Ecto neural progenitor cell (in vitro differentiated cells): ENCODE results near the gene BMERB1.
A peak's percentile ranks its signal among the peaks of the same experiment; 100 is the strongest.
"Not testable (repeated sequence)": the region's sequence is repeated elsewhere in the genome, so short reads cannot be mapped to it uniquely, and the experiment has no call there.

Source experiments
- DNase-seq: peaks from one replicate; pipeline ENCODE4 v3.0.0-alpha.2; 2018; ENCODE audit warnings: low spot score

Gene BMERB1

DNA sequence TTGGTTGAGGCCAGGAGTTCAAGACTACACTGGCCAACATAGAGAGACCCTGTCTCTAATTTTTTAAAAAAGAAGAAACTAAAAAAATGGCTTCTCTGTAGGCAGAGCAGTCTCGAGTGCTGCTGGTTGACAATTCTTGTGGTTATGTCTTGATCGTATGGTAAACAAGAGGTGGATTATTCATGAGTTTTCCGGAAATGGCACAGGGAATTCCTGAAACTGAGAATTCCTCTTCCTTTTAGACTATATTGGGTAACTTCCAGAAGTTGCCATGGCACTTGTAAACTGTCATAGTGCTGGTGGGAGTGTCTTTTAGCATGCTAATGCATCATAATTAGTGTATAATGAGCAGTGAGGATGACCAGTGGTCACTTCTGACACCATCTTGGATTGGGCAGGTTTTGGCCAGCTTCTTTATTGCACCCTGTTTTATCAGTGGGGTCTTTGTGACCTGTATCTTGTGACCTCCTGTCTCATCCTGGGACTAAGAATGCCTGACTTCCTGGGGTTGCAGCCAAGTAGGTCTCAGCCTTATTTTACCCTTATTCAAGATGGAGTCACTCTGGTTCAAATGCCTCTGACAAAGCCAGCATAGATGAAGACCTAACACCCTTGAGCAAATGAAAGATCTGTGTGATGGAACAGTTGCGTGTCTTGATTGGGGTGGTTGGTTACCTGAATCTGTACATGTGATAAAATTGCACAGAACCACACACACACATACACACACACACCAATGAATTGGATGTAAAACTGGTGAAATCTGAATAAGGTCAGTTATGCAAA, 30.2 kb downstream of the BMERB1 start:
- DNase-seq, result no peak

DNA sequence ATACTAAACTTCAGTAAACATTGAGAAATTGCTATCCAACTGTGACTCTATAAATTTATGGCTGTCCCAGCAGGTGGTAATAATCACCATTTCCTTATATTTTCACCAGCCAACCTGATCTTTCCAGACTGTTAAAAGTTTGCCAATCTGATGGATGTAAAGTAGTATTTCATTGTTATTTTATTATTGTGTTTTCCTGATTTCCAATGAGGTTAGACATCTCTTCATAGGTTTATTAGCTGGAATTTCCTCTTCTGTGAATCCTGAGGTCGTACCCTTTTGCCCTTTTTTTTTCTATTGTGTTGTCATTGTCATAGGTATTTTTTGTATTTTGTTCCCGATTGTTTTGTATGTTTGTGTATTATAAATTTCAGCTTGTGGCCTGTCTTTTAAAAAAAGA, 31.7 kb downstream of the BMERB1 start:
- no peak for DNase-seq

DNA sequence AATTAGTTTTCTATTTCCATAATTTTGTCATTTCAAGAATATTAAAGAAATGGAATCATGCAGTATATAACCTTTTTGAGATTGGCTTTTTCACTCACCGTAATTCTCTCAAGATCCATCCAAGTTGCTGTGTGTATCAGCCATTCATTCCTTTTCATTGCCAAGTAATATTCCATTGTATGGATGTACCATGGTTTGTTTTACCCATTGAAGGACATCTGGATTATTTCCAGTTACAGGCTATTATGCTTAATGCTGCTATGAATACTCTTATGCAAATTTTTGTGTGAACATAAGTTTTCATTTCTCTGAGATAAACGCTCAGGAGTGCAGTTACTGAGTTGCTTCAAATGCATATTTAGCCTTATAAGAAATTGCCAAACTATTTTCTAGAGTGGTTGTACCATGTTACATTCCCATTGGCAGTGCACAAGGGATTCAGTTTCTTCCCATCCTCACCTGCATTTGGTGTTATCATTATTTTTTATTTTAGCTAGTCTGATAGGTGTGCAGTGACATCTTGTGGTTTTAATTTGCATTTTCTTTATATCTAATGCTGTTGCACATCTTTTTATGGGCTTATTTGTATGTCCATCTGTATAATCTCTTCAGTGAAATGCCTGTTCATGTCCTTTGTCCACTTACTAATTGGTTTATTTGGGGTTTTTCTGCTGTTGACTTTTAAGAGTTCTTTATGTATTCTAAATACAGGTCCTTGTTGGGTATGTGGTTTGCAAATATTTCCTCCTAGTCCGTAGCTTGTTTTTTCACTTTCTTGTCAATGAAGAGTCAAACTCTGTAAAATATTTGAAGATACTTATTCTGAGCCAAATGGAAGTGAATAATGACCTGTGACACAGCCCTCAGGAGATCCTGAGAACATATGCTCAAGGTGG, 32.7 kb downstream of the BMERB1 start:
- DNase-seq, result no peak

DNA sequence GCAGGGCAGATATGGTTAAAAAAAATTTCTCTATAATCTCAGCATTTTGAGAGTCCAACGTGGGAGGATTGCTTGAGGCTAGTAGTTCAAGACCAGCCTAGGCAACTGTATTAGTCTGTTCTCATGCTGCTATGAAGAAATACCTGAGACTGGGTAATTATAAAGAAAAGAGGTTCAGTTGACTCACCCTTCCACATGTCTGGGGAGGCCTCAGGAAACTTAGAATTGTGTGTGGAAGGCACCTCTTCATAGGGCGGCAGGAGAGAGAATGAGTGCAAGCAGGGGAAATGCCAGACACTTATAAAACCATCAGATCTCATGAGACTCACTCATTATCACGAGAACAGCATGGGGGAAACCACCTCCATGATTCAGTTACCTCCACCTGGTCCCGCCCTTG, 42.6 kb downstream of the BMERB1 start:
- DNase-seq, result not testable (repeated sequence)

DNA sequence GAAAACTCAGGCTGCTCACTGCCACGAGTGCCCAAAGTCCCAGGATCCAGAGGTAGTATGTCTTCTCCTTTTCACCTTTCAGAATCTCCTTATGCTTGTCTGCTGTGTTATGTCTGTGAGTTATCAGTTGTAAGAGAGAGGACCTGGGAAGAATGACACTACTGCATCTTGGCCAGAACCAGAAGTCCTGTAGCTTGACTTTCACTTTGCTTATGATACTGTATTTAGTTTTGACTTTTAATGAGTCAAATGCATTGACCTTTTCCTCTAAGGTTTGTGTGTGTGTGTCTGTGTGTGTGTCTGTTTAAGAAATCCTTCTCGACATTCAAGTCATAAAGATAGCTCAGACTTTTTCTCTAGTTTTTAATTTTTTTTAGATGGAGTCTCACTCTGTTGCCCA, 43.4 kb downstream of the BMERB1 start:
- DNase-seq, result no peak

DNA sequence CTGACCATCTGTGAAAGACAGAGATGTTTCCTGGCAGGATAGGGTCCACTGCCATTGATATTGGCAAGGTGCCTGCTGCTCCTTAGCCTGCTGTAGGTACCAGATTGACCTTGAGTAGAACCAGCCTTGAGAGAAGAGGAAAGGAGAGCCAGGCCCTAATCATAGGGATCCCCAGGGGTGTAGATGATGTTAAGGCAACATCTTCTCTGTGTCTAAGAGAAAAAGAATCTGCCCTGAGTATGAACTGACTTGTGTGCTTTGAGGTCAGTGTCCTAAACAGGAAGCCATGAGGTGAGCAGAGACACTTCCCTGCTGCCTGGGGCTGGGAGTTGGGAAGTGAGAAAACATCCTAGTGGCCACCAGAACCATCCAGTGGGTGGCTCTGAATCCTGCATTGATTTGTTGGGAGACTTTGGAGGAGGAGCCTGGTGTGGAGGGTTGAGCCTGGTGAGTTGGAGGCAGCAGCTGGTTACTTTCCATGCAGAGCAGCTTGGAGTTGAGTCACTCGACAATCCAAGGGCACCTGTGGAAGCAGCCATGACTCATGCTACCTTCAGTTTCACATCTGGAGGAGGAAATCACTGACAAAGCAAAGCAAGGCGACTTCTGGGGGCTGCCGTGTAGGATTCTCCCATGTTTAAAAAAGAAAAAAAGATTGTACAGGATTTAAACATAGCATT, 47.8 kb downstream of the BMERB1 start:
- no peak for DNase-seq

DNA sequence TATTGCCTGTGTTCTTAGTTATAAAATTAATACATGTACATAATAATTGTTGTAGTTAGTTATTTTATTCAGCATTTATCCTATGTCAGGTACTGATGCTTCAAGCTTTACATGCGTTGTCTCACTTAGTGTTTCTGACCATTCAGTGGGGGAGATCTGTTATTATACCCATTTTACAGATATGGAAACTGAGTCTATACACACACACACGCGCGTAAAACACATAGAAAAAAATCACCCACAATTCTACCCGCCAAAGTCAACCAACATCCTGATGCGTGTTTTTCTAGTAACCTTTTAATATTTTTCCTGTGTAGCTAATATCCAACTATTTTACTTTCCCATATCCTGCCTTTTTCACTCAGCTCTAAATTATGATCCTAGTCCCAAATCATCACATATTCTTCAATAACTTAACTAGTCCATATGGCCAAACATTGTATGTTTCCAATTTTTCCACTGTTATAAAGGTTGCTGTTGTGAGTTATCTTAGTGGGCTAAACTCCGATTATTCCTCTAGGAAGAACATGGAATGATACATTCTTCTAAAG, 48.4 kb downstream of the BMERB1 start:
- no peak for DNase-seq

DNA sequence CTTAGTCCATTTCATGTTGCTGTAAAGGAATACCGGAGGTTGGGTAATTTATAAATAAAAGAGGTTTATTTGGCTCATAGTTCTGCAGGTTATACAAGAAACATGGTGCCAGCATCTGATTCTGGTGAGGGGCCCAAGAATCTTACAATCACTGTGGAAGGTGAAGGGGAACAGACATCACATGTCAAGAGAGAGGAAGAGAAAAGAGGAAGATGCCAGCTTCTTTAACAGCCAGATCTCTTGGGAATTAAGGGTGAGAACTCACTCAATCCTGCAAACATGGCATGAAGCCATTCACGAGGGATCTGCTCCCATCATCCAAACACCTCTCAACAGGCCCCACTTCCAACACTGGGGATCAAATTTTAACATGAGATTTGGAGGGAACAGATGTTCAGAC, 49.5 kb downstream of the BMERB1 start:
- DNase-seq, result no peak

DNA sequence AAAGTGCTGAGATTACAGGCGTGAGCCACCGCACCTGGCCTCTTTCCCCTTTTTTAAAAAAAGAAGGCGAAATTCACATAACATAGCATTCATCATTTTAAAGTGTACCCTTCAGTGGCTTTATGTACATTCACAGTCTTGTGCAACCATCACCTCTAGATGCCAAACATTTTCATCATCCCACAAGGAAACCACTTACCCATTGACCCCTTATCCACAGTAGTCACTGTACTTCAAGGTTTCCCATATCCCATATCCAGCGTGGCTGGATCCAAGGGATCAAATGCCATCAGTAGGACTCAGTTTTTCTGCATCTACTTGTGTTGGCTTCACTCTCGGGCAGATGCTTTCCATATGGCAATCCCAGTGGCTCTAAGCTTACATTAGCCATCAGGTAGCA, 50.3 kb downstream of the BMERB1 start:
- no peak for DNase-seq

DNA sequence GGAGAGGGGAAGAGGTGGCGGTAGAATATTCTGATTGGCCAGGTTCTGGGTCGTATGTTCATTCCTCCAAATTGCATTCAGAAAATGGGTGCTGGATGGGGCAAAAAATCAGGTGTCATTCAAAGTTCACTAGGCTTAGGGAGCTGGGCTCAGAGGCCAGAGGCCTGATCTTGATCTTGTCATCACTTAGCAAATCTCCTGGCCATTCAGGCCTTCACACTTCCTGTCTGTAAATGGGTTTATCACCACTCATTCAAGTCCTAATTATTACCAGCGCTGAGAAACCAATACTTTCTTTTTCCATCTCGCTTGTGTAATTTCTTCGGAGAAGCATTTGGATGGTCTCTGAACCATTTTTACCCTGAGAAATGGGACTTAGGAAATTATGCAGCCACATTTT, 50.8 kb downstream of the BMERB1 start:
- DNase-seq, result peak; percentile 7

DNA sequence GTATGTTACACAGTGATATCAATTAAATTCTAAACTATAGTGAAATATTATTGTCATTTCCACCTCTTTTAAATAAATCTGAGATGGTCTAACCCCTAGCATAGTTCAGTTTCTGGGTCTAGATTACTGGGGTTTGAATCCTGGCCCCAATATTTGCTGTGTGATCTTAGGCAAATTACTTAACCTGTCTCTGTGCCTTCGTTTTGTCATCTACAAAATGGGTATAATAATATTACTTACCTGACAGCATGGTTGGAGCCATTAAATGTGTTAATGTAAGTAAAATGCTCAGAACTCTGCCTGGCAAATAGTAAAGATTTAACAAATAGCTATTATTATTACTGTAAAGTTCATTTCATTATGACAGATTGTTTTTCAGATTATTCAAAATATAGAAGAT, 52.3 kb downstream of the BMERB1 start:
- no peak for DNase-seq

DNA sequence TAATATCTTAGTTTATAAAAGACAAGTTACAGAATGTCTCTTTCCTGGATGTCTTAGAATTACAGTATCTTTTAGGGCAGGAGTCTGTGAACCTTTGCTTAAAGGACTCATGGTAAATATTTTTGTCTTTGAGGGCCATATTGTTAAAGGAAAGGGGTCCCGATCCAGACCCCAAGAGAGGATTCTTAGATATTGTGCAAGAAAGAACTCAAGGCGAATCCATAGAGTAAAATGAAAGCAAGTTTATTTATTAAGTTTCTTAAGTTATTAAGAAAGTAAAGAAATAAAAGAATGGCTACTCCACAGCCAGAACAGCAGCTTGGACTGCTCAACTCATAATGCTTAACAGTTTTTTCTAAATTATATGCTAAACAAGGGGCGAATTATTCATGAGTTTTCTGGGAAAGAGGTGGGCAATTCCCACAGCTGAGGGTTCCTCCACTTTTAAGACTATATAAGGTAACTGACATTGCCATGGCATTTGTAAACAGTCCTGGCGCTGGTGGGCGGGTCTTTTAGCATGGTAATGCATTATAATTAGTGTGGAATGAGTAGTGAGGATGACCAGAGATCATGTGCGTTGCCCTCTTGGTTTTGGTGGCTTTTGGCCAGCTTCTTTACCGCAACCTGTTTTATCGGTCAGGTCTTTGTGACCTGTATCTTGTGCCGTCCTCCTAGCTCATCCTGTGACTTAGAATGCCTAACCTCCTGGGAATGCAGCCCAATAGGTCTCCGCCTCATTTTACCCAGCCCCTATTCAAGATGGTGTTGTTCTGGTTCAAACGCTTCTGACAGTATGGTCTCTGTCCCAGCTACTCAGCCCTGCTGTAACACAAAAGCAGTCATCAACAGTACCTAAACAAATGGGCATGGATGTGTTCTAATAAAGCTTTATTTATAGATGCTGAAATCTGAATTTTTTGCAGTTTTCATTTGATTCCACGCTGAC, 53.2 kb downstream of the BMERB1 start:
- DNase-seq, result peak; percentile 22

DNA sequence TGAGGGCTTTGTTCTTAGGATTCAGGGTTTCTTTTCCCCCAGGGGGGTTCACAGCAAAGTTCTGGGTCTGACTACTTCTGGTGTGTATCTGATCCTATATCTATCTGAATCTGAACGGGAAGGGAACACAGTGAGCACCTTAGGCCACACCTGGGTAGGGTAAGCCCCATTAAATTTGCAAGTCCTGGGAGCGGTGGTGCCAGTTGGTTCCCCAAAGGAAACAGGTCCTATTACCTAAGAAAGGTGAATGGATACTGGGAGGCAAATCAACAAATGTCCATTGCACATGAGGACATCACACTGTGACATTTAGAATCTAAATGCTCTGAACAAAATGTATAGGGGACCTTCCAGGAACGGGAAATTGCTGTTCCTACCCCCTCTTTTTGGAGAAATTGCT, 54.6 kb downstream of the BMERB1 start:
- DNase-seq, result peak; percentile 5

DNA sequence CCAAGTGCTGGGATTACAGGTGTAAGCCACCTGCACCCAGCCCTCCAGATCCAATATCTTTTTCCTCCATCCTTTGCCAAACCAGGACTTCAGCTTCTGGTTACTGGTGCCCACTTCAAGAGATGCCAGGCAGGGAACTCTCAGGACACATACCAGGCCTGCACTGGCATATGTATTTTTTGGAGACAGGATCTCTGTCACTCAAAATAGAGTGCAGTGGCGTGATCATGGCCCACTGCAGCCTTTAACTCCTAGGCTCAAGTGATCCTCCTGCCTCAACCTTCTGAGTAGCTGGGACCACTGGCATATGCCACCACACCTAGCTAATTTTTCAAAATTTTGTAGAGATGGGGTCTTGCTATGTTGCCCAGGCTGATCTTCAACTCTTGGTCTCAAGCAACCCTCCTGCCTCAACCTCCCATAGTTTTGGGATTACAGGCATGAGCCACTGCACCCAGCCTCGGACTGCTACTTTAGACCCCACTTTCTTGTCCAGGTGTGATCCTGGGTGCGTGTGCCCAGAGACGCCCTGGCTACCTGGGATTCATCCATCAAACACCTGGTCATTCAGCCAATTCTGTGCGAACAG, 55.8 kb downstream of the BMERB1 start:
- peak; percentile 16 for DNase-seq

DNA sequence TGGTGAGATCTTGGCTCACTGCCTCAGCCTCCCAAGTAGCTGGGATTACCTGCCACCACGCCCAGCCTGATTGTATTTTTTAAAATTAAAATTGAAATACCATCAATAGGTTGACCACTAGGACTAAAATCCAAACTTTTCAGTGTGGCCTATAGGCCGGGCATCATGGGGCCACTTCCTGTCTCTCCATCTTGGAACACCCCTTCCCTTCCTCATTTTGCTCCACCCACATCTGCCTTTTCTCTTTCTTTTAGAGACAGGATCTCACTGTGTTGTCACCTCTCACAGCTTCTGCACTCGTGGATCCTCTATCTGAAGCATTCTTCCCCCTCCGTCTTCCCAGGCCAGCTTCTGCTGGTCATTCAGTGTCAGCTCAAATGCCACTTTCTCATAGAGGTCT, 57.0 kb downstream of the BMERB1 start:
- DNase-seq, result peak; percentile 16

DNA sequence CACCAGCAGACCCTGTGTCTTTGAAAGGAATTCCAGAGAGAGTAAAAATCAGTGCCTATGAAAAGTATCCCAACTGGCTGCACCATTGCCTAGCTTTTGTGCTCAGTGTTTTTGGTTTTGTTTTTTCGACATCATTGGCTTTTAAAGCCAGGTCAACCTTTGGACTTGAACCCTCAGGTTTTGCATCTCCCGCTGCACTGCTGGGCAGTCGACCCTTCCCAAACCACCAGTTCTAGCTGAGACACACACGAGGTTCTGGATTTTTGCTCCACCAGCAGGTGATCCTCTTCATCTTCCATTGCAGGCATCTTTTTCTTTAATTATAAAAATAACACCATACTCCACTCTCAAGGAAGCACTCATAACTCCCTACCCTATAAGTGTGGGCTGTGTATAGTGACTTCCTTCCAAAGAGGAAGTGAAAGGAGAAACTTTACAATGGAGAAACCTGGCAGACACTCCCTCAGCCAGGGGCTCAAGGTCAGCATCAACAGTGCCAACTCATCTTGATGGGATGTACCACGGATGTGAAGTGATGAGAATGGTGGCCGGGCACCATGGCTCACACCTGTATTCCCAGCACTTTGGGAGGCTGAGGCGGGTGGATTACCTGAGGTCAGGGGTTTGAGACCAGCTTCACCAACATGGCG, 57.8 kb downstream of the BMERB1 start:
- peak; percentile 6 for DNase-seq

DNA sequence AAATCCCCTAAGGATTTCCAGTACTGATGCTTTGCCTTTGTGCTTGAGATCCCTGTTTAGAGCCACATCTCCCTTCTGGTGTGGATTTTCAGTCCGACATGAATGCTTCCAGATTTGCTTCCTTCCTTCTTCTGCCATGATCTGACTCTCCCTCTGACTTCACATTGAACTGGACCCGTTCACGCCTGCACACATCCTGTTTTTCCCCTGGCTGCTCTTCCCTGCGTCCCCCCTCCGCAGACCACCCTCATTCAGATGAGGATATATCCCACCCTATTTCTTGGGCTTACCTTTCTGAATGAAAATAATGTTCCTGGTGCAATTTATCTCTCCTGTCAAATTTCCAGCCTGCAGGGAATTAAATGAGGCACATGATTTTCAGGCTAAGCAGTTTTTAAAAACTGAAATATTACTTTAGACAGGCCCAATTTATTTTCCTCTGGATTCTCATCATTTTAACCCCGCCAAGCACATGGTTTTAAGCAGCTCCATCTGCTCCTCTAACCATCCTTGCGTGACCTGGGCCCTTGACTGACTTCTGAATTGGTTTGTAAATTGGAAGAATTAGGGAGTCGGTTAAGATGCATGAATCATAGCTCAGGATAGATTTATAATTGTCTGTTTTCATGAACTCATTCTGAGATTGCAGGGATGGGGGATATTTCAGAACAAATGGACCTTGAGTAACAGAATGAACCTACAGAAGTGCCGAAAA, 59.2 kb downstream of the BMERB1 start:
- DNase-seq, result peak; percentile 13

DNA sequence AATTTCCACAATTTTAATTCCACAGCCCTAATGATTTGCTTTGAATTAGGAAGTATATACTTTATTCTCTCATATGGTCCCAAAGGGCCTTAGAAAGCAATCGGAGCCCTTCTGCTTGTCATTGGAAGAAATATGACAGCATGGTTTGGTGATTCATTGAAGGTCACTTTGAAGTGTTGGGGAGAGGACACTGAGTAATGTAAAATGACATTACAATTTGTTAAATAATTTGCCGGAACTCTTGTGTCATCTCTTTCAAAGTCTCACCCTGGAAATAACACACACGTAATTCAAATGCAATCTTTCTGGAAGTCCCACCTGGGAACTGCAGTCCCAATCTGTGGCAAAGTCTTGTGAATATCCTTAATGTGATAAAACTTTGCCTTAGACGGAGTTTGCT, 59.8 kb downstream of the BMERB1 start:
- no peak for DNase-seq

DNA sequence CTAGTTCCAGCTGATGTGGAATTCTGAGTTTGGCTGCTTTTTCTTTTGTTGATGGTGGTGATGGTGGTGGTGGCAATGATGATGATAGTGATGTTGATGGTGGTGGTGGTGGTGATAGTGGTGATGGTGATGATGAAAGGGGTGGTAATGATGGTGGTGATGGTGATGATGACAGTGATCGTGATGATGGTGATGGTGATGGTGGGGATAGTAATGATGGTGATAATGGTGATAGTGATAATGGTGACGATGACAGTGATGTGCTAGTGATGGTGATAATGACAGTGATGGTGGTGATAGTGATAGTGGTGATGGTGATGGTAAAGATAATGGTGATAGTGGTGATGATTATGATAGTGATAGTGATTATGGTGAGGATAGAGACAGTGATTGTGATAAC, 61.5 kb downstream of the BMERB1 start:
- DNase-seq, result no peak
